HEK293 (cell line): ENCODE data around the gene GALNTL6.

Source experiments
- GLIS1 ChIP-seq: fragments of 450-650 bp; formaldehyde crosslinking; IDR thresholded peaks from 2 replicates; pipeline ENCODE4 v1.5.1; 2016; ENCODE audit warnings: missing biosample characterization, missing genetic modification characterization
- MYNN ChIP-seq: fragments of 450-650 bp; formaldehyde crosslinking; IDR thresholded peaks from 2 replicates; pipeline ENCODE4 v1.5.1; 2016; ENCODE audit warnings: missing biosample characterization, missing genetic modification characterization, borderline replicate concordance
- SP2 ChIP-seq: fragments of 450-650 bp; formaldehyde crosslinking; IDR thresholded peaks from 2 replicates; pipeline ENCODE4 v1.5.1; 2016; ENCODE audit warnings: missing biosample characterization, missing genetic modification characterization
- ZNF114 ChIP-seq: fragments of 450-650 bp; formaldehyde crosslinking; IDR thresholded peaks from 2 replicates; pipeline ENCODE4 v1.5.0; 2017; ENCODE audit warnings: missing biosample characterization, missing genetic modification characterization
- ZNF274 ChIP-seq, 2 experiments: fragments of 200-500 bp in 1 of 2; fragments of 450-650 bp in 1 of 2; sonication (Bioruptor generic) in 1 of 2; formaldehyde crosslinking in 1 of 2; IDR thresholded peaks; 2 replicates each; pipeline versions ENCODE4 v1.5.1 to v1.6.1; 2014 to 2016; ENCODE audit warnings: borderline replicate concordance in 1 of 2, inconsistent platforms in 1 of 2, low read length in 1 of 2, missing biosample characterization in 1 of 2, missing genetic modification characterization in 1 of 2
- ZNF830 ChIP-seq: fragments of 450-650 bp; IDR thresholded peaks from 2 replicates; pipeline ENCODE4 v1.5.0; 2018; ENCODE audit warnings: missing biosample characterization, missing genetic modification characterization, low read depth, mild to moderate bottlenecking, moderate library complexity
- TF ChIP-seq, protein P1 (sequence below): fragments of 450-650 bp; formaldehyde crosslinking; IDR thresholded peaks from 2 replicates; pipeline ENCODE4 v1.5.1; 2016; ENCODE audit warnings: missing biosample characterization, missing genetic modification characterization
- TF ChIP-seq, protein P2 (sequence below): fragments of 450-650 bp; formaldehyde crosslinking; IDR thresholded peaks from 2 replicates; pipeline ENCODE4 v1.5.1; 2016; ENCODE audit warnings: missing biosample characterization, missing genetic modification characterization

DNA sequence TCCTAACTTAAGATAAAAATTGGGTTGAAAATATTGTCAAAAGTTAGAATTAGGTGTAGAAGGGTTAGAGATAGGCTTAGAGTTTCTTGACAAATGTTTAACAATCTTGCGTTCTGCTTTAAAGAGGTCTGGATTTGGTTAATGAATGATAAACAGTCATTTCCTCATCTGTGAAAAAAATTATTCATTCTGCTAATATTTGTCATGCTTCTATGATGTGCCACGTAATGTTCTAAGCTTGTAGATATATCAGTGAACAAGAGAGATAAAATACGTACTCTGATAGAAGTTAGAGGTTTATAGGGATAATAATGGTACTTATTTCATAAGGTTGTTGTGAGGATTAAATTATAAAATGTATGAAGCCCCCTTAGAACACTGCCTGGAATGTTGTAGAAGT, 912.4 kb downstream of the GALNTL6 start:
- TF ChIP-seq, protein P1, sequence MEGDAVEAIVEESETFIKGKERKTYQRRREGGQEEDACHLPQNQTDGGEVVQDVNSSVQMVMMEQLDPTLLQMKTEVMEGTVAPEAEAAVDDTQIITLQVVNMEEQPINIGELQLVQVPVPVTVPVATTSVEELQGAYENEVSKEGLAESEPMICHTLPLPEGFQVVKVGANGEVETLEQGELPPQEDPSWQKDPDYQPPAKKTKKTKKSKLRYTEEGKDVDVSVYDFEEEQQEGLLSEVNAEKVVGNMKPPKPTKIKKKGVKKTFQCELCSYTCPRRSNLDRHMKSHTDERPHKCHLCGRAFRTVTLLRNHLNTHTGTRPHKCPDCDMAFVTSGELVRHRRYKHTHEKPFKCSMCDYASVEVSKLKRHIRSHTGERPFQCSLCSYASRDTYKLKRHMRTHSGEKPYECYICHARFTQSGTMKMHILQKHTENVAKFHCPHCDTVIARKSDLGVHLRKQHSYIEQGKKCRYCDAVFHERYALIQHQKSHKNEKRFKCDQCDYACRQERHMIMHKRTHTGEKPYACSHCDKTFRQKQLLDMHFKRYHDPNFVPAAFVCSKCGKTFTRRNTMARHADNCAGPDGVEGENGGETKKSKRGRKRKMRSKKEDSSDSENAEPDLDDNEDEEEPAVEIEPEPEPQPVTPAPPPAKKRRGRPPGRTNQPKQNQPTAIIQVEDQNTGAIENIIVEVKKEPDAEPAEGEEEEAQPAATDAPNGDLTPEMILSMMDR (tag by site-specific recombination): no peak
- TF ChIP-seq, protein P2, sequence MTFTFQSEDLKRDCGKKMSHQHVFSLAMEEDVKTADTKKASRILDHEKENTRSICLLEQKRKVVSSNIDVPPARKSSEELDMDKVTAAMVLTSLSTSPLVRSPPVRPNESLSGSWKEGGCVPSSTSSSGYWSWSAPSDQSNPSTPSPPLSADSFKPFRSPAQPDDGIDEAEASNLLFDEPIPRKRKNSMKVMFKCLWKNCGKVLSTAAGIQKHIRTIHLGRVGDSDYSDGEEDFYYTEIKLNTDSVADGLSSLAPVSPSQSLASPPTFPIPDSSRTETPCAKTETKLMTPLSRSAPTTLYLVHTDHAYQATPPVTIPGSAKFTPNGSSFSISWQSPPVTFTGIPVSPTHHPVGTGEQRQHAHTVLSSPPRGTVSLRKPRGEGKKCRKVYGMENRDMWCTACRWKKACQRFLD (tag by site-specific recombination): no peak
- TF ChIP-seq MYNN (tag by site-specific recombination) (no peak), ZNF274 (IDR thresholded peaks at IDR 0.05; ENCODE audit: low read length) (no peak), ZNF274 (tag by site-specific recombination; IDR thresholded peaks at IDR 0.05; ENCODE audit: borderline replicate concordance) (no peak), GLIS1 (tag by site-specific recombination) (no peak), ZNF114 (tag by site-specific recombination) (no peak), SP2 (tag by site-specific recombination) (no peak), ZNF830 (tag by site-specific recombination) (no peak)
